HS-5 (cell line): ENCODE measurements around the gene HRH2.
"Not testable (repeated sequence)": the region's sequence is repeated elsewhere in the genome, so short reads cannot be mapped to it uniquely, and the experiment has no call there.

Experiments used
- DNase-seq: peaks from one replicate; pipeline ENCODE4 v3.0.0-alpha.2; 2012; ENCODE audit warnings: low read depth

The HRH2 gene

DNA sequence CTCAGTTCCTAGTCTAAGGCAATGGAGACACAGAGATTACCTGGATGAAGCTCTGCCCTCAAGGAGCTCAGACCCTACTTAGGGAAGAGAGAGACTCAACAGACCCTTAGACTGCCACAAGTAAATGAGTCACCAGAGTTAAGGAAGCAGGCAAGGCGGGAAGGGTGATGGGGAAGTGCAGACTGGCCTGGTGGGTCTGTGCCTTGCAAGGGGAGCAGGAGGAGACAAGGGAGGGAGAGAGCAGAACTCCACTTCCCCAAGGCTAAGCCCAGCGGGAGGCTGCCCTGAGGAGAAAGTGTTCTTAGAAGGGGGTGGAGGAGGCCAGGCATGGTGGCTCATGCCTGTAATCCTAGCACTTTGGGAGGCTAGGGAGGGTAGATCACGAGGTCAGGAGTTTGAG is 83.7 kb downstream of the HRH2 start:
- DNase-seq, result no peak

DNA sequence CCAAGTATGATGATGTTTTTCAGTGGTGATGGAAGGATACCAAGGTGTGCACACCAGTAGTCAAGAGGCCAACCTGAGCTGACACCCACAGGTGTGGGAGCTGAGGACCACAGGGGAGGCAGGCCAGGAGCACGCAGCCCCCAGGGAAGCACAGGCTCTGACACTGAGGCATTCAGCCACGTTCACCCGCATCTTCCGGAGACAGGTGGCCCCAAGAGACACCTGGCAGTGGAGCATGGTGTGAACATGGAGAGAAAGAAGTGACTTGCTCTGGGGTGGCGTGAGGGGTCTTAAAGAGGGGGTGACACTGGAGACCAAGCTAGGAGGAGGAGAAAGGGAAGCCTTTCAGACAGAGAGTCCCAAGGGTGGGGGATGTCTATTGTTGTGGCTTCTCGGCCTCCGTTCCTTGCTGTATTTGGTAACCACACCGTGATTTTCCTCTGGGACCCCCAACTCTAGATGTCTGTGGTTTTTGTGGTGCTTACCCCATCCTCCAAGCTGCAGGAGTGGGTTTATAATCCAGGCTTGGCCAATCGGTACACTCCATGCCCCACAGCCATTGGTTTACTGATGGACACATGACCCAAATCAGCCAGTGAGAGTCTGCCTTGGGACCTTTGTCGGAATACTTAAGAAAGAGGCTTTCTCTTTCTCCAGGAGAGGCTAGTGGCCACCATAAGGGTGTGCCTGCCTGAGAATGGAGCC is 84.6 kb downstream of the HRH2 start:
- DNase-seq, result no peak

DNA sequence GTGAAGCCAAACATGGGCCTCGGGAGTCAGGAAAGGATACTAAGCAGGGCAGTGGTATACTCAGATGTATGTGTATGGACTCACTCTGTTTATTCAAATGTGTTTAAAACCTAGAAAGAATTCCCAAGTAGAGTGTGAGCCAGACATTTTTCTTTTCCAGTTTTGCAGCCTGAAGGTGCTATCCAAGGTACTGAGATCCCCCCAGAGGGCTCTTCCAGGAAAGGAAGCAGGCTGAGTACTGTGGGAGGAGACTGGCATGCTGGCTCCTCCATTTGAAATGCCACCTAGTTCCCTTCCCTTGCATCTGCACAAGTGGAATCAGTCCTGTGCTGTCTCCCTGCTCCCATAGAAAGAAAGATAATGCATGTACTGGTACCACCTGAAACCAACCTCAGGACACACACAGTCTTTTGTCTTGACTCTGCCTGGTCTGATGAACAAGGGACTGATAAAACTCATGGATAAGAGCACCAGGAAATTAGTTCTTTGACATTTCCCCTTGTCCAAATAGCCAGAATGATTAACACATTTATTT is 85.9 kb downstream of the HRH2 start:
- DNase-seq, result no peak

DNA sequence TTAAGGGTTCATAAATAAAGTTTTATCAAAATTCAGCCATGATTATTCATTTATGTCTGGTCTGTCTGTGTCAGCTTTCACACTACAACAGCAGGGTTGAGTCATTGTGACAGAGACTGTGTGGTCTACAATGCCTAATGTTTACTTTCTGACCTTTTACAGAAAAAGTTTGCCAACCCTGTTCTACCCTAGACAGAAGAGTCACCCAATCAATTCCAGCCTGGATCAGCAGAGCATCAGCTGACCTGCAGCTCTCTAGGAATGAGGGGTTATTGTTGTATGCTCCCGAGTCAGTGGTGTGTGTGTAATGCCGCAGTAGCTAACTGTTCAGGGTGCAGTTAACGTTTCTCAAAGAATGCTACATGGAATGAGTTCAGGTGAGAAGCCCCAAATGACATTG is 87.3 kb downstream of the HRH2 start:
- DNase-seq, result no peak

DNA sequence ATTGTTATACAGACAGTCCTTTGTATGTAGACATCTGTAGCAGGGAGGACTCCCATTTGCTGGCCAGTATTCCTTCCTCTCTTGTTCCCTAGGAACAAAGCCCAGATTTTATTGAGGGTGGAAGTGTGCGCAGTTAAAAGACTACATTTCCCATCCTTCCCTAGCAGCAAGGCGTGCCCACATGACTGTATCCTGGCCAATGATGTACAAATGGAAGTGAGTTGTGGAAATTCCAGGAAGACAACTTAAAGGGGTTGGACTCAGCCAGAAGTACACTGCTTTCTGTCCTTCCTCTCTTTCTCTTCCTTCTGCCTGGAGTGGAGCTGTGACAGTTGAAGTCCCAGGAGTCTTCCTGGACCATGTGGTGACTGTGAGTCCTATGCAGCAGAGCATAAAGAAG is 89.0 kb downstream of the HRH2 start:
- DNase-seq, result no peak

DNA sequence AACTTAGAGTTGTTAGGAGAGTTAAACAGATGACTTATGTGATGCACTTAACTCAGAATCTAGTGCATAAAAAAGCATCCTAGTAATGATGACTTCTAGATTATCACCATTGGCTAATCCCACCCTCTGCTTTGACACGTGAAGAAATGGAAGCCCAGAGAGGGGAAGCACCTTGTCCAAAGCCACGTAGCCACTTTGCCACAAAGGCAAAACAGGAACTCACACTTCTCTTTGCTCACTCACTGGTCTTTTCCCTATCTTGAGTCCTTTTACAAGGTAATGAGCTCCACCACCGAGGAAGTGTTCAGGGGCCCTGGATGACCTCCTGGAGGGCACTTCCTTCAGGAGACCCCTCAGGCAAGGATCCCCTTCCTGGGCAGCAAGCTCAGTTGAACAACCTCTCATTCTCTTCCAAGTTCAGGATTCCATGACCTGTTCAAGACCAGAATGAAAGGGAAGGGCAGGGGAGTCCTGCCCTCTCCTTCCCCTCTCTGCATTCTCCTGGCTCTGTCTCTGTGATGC is 89.7 kb downstream of the HRH2 start:
- DNase-seq, result no peak

DNA sequence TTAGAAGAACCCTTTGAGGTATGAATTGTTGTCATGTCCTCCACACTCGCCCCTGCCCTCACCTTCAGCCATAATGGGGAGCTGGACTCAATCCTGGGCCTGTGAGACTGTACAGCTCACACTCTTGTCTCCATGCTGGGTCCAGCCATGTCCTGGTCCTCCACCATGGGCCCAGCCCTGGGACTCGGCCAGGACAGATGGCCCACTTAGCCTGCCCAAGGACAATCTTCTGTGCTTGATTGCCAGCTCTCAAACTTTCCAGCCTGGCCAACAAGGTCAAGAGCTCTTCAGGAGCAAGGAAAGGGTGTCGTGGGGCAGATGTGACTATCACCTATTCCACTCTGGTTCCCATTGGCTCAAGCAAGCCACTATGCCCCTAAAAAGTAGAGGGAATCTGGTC is 90.8 kb downstream of the HRH2 start:
- no peak for DNase-seq

DNA sequence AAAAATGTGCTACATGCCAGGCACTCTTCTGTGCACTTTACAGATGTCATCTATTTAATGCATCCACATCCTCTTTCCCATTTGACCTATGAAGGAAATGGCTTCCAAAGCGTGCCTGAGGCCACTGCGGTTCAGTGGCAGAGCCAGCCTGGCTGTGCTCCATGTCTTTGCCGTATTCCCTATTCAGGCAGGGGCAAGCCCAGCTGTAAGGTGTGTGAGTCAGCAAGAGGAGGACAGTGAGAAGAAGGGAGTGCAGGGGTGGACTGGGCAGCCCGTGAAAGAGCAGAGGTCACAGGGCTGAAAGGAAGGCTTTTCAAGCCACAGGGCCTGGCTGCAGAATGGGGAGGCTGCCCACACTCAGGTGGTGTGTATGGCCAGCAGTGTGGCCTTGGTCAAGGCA is 91.7 kb downstream of the HRH2 start:
- DNase-seq, result no peak

DNA sequence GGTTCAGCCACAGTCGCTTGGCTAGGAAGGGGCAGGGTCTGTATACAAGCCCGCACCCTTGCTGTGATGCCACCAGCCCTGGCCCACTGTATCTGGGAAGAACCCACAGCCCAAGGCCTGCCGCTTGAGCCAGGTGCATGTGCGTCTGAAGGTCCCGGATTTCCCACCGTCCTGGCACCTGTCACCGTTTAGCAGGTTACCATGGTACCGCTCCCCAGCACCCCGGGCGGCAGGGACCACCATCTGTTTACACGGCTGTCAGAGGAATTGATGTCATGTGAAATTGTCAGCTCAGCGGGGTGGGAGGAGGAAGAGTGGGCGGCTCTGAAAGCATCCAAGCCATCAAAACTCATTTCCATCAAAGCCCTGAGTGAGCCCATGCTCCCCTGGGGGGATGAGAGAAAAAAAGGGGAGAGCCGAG is 92.7 kb downstream of the HRH2 start:
- DNase-seq, result no peak

DNA sequence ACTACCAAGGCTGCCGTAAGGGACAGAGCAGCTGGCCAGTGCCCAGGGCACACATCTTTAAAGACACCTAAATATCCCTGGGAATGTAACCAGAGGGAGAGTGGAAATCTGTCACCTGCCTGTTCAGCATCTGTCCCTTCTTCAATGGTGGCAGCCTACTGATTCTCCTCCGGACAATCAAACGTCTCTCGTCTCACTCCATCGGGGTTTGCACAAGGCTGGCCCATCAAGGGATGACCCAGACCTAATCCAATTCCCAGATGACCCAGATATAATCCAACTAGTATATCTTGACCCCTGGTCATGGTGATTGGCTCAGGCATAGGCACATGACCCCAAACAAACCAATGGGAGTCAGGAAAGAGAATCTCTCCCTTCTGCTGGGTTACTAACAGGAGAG is 93.5 kb downstream of the HRH2 start:
- DNase-seq, result no peak

DNA sequence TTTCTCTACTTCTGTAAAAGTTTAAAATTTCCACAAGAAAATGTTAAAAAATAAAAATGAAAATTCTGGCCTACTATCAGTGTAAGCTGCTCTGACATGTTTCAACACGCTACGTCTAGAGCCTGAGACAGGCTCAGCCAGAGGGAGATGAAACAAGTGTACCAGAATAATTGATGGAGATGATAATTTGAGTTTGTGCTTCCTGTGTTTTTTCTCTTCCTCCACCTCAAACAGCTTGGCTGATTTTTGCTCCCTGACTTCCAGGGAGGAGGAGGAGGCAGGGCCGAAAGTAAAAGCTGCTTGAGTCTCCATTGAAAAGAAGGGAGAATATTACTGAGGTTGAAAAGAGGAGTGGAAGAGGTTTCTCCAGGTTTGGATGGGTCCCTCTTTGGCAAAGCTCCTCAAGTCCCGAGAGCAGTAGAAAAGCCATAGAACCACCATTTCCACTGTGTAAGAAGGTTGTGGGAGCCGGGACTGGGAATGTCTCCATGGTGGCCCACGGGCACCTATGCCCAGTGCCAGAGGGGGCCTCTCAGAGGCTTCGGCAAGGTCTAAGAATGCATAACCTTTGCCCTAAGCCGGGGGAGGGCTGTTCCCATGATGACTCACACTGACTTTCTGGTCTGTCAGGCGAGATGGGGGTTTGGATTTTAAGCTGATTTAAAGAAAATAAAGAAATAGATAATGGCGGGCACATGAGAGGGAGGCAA is 95.1 kb downstream of the HRH2 start:
- no peak for DNase-seq

DNA sequence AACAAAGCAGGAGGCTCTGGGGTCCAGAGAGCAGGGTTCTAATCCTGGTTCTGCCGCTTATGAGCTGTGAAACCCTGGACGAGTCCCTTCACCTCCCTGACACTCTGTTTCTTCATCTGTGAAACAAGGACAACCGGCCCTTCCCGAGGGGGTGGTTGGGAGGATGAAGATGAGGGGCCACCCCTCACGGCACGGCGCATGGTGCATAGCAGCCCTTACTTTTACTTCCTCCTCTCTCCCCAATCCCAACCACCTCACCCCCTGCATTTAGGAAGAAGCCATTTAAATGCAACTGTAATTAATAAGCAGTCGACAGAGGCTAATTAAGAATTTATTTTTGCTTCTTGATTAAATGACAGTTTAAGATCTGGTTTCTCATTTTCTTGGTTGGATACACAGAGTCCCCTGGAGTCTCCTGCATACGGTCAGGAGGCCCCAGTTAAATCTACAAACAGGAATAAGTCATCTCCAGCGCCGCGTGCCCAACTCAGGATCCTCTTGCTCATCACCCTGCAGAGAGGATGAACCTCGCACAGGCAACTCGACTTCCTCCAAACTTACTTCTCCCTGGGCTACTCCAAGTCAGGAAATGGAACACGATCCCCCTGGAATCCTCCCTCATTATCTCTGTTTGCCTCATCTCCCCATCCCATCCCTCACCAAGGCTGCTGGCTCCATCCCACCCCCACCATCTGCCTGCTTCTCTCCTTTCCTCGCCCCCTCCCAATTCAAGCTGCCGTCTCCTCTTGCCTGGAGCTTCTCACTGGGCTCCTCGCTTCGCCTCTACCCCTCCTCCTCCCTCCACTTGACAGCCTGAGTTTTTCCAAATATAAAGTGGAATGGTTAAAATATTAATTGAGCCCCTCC is 95.9 kb downstream of the HRH2 start:
- DNase-seq, result no peak

DNA sequence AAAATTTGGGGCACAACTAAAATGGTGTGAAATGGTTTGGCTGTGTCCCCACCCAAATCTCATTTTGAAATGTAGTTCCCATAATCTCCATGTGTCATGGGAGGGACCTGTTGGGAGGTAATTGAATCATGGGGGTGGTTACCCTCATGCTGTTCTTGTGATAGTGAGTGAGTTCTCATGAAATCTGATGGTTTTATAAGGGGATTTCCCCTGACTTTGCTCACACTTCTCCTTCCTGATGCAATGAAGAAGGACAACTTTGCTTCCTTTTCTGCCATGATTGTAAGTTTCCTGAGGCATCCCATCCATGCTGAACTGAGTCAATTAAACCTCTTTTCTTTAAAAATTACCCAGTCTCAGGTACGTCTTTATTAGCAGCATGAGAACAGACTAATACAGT is 102.1 kb downstream of the HRH2 start:
- DNase-seq, result not testable (repeated sequence)
